Cardiac fibroblast (primary cell): Measurements from ENCODE around the gene RIBC1.
A peak's percentile ranks its signal among the peaks of the same experiment; 100 is the strongest.

Experiments
- DNase-seq, 2 donors: peaks; one replicate each; pipeline versions ENCODE4 v3.0.0 to v3.0.0-alpha.2; 2010; ENCODE audit warnings: low read depth in 2 of 2
- H3K4me3 ChIP-seq, 2 donors: replicated peaks in 1 of 2; 1 replicate in 1 of 2; 2 replicates in 1 of 2; pipeline ENCODE4 v1.5.1; 2011; ENCODE audit warnings: low read depth in 2 of 2, low read length in 2 of 2, mild to moderate bottlenecking in 2 of 2, moderate library complexity in 1 of 2
- TF ChIP-seq, protein P1 (sequence below): IDR thresholded peaks from one replicate; pipeline ENCODE4 v1.5.1; 2011; ENCODE audit warnings: low read depth, mild to moderate bottlenecking, low read length, inconsistent platforms

The RIBC1 gene

GRCh38 chrX:53379008-53379710, 43.5 kb upstream of the RIBC1 start:
- no peak for DNase-seq
- TF ChIP-seq, protein P1, sequence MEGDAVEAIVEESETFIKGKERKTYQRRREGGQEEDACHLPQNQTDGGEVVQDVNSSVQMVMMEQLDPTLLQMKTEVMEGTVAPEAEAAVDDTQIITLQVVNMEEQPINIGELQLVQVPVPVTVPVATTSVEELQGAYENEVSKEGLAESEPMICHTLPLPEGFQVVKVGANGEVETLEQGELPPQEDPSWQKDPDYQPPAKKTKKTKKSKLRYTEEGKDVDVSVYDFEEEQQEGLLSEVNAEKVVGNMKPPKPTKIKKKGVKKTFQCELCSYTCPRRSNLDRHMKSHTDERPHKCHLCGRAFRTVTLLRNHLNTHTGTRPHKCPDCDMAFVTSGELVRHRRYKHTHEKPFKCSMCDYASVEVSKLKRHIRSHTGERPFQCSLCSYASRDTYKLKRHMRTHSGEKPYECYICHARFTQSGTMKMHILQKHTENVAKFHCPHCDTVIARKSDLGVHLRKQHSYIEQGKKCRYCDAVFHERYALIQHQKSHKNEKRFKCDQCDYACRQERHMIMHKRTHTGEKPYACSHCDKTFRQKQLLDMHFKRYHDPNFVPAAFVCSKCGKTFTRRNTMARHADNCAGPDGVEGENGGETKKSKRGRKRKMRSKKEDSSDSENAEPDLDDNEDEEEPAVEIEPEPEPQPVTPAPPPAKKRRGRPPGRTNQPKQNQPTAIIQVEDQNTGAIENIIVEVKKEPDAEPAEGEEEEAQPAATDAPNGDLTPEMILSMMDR, result no peak
- no peak overlapping the region for H3K4me3 ChIP-seq

- no peak for DNase-seq
- TF ChIP-seq, protein P1, result no peak
- H3K4me3 ChIP-seq, result no peak overlapping the region
Observed at GRCh38 chrX:53379747-53380146, 42.9 kb upstream of the RIBC1 start.

GRCh38 chrX:53383376-53384076, 39.1 kb upstream of the RIBC1 start:
- no peak overlapping the region for H3K4me3 ChIP-seq
- no peak for DNase-seq
- TF ChIP-seq, protein P1, result no peak

- H3K4me3 ChIP-seq, result no peak overlapping the region
- TF ChIP-seq, protein P1, result peak; percentile 2
- DNase-seq, result no peak
Observed at GRCh38 chrX:53395605-53396298, 26.9 kb upstream of the RIBC1 start.

GRCh38 chrX:53398216-53398615, 24.5 kb upstream of the RIBC1 start:
- no peak overlapping the region for H3K4me3 ChIP-seq
- TF ChIP-seq, protein P1, result no peak
- no peak for DNase-seq

- DNase-seq, result no peak
- TF ChIP-seq, protein P1, result no peak
- no peak overlapping the region for H3K4me3 ChIP-seq
Observed at GRCh38 chrX:53403535-53403934, 19.1 kb upstream of the RIBC1 start.
